Activated CD4-positive, alpha-beta T cell treated with anti-CD3 and anti-CD28 coated beads for 36 hours (primary cell): ENCODE data around the gene PRKCA. TPM values are rescaled to one million over a fixed set of nuclear protein-coding genes. Genes with fewer than 3 reads are reported as not detected.
A peak's percentile ranks its signal among the peaks of the same experiment; 100 is the strongest.

ENCODE experiments used
- ATAC-seq: fragments of 200-7000 bp; cut with Tn5 transposase; one replicate; pipeline ENCODE4 v1.10.0; 2021; ENCODE audit warnings: mild to moderate bottlenecking, moderate library complexity
- CTCF ChIA-PET: fragments of 350-600 bp; sonication (Branson Sonifier 250); formaldehyde crosslinking; loops from one replicate; lab custom pipeline; 2021; ENCODE audit warnings: antibody characterized with exemption; lab: Charles Lee
- POLR2A ChIA-PET: fragments of 350-600 bp; sonication (Branson Sonifier 250); formaldehyde crosslinking; loops from one replicate; lab custom pipeline; 2021; ENCODE audit warnings: antibody characterized with exemption, inconsistent platforms; lab: Charles Lee
- DNase-seq: peaks from one replicate; pipeline ENCODE4 v3.0.0-alpha.2; 2020
- H3K27ac Mint-ChIP-seq: one replicate; pipeline ENCODE4 v1.8.0; 2021; ENCODE audit warnings: mixed read lengths
- H3K27me3 Mint-ChIP-seq: one replicate; pipeline ENCODE4 v1.8.0; 2021; ENCODE audit warnings: mixed read lengths
- H3K36me3 Mint-ChIP-seq: one replicate; pipeline ENCODE4 v1.8.0; 2021; ENCODE audit warnings: low read depth, mixed read lengths
- H3K4me1 Mint-ChIP-seq: one replicate; pipeline ENCODE4 v1.8.0; 2021; ENCODE audit warnings: mixed read lengths
- H3K4me3 Mint-ChIP-seq: one replicate; pipeline ENCODE4 v1.8.0; 2021; ENCODE audit warnings: mild to moderate bottlenecking, moderate library complexity, mixed read lengths
- H3K9me3 Mint-ChIP-seq: one replicate; pipeline ENCODE4 v1.8.0; 2021; ENCODE audit warnings: low read depth, mixed read lengths
- intact Hi-C, 2 experiments: fragments of 100-400 bp; cut with DNase I in 1 of 2; cut with micrococcal nuclease in 1 of 2; formaldehyde crosslinking; loops; one replicate each; pipeline versions ENCODE4 v1.14.2 to v1.15.1; 2022 to 2024; cut with DNase I, micrococcal nuclease
- total RNA-seq, 2 experiments: library from RNA; stranded (reverse); gene quantifications; one replicate each; pipeline ENCODE4 v1.2.3, GENCODE V29; 2021

Gene PRKCA
- total RNA-seq, 2 experiments from 2014 or later = 73.3 to 77.0 TPM

- DNase-seq = no peak
- ChIA-PET CTCF (interaction anchor here (0.6 to 1.7 kb wide), 4 partner anchors 11 to 161 kb away, joined by 3 to 8 read pairs (median 3); no protein-coding TSS in a partner anchor), POLR2A (interaction anchor here (1.0 kb wide), 1 partner anchor 8 kb away, joined by 3 read pairs; no protein-coding TSS in a partner anchor)
- Mint-ChIP-seq H3K4me1 (peaks cover 67% of the 10 kb centered on the region), H3K9me3 (no peaks in the 10 kb centered on the region), H3K27me3 (no peaks in the 10 kb centered on the region), H3K36me3 (peaks cover 75% of the 10 kb centered on the region), H3K4me3 (peak overlapping the region; percentile 97), H3K27ac (peak overlapping the region; percentile 100)
- intact Hi-C loops = loop anchor here (2.0 to 10.0 kb wide), 10 partner anchors 22 to 1948 kb away; partner anchors contain the start of genes GNA13 (in 1 of the 2) and PSMD12 (in 1 of the 2)
- ATAC-seq = no peak
Observed at GRCh38 chr17:66307257-66307656, 4.8 kb downstream of the PRKCA start.

GRCh38 chr17:66308856-66309255 is 6.4 kb downstream of the PRKCA start:
- no peak for ATAC-seq
- Mint-ChIP-seq H3K4me3 (peak overlapping the region; percentile 30), H3K27me3 (no peaks in the 10 kb centered on the region), H3K27ac (peak overlapping the region; percentile 100), H3K4me1 (peaks cover 83% of the 10 kb centered on the region), H3K36me3 (peaks cover 75% of the 10 kb centered on the region), H3K9me3 (no peaks in the 10 kb centered on the region)
- ChIA-PET POLR2A (no interaction called here), CTCF (interaction anchor here (1.1 kb wide), 1 partner anchor 14 kb away, joined by 3 read pairs; no protein-coding TSS in a partner anchor)
- intact Hi-C loops = loop anchor here (5.0 to 10.0 kb wide), 6 partner anchors 113 to 1946 kb away; partner anchors contain the start of genes GNA13 (in 1 of the 2) and PSMD12 (in 1 of the 2)
- no peak for DNase-seq

GRCh38 chr17:66309793-66310192 is 7.4 kb downstream of the PRKCA start:
- Mint-ChIP-seq H3K4me1 (peaks cover 87% of the 10 kb centered on the region), H3K9me3 (no peaks in the 10 kb centered on the region), H3K36me3 (peaks cover 65% of the 10 kb centered on the region), H3K4me3 (peak overlapping the region; percentile 30), H3K27me3 (no peaks in the 10 kb centered on the region), H3K27ac (peak overlapping the region; percentile 100)
- POLR2A ChIA-PET = interaction anchor here (0.7 to 1.5 kb wide), 9 partner anchors 21 to 312 kb away, joined by 3 to 7 read pairs (median 4); no protein-coding TSS in a partner anchor
- peak; percentile 36 for DNase-seq
- ATAC-seq = peak; percentile 47
- intact Hi-C loops = loop anchor here (1.0 to 10.0 kb wide), 10 partner anchors 38 to 1945 kb away; partner anchors contain the start of genes GNA13 (in 1 of the 2) and PSMD12 (in 1 of the 2)
- CTCF ChIA-PET = interaction anchor here (0.7 to 1.5 kb wide), 9 partner anchors 13 to 1883 kb away, joined by 3 to 6 read pairs (median 3); no protein-coding TSS in a partner anchor

GRCh38 chr17:66310528-66311148 is 8.2 kb downstream of the PRKCA start:
- intact Hi-C loops = loop anchor here (1.0 to 5.0 kb wide), 4 partner anchors 37 to 157 kb away; no protein-coding TSS in a partner anchor
- Mint-ChIP-seq H3K27ac (peak overlapping the region; percentile 100), H3K4me3 (peak overlapping the region; percentile 5), H3K27me3 (no peaks in the 10 kb centered on the region), H3K4me1 (peaks cover 93% of the 10 kb centered on the region), H3K9me3 (no peaks in the 10 kb centered on the region), H3K36me3 (peaks cover 61% of the 10 kb centered on the region)
- DNase-seq = peak; percentile 69
- ChIA-PET POLR2A (interaction anchor here (0.5 to 1.5 kb wide), 11 partner anchors 20 to 311 kb away, joined by 3 to 7 read pairs (median 4); no protein-coding TSS in a partner anchor), CTCF (interaction anchor here (0.7 to 1.5 kb wide), 12 partner anchors 33 to 1882 kb away, joined by 3 to 6 read pairs (median 3); no protein-coding TSS in a partner anchor)
- ATAC-seq = peak; percentile 50

GRCh38 chr17:66312912-66313311 is 10.5 kb downstream of the PRKCA start:
- peak overlapping the region; percentile 43 for H3K4me3 Mint-ChIP-seq

GRCh38 chr17:66313325-66313724 is 10.9 kb downstream of the PRKCA start:
- ATAC-seq (no peak), DNase-seq (no peak)
- peak overlapping the region; percentile 23 for H3K4me3 Mint-ChIP-seq
- POLR2A ChIA-PET = interaction anchor here (1.0 to 1.4 kb wide), 2 partner anchors 9 to 68 kb away, joined by 4 to 8 read pairs; no protein-coding TSS in a partner anchor
- intact Hi-C loops = loop anchor here in 1 of 2 experiments (5.0 kb wide), 1 partner anchor 34 kb away; no protein-coding TSS in a partner anchor
- CTCF ChIA-PET = interaction anchor here (0.7 to 3.3 kb wide), 11 partner anchors 9 to 266 kb away, joined by 3 to 15 read pairs (median 3); no protein-coding TSS in a partner anchor
- H3K4me1 Mint-ChIP-seq = peaks cover 96% of the 10 kb centered on the region
- peak overlapping the region; percentile 87 for H3K27ac Mint-ChIP-seq
- H3K36me3 Mint-ChIP-seq = peaks cover 62% of the 10 kb centered on the region
- no peaks in the 10 kb centered on the region for H3K27me3 Mint-ChIP-seq
- H3K9me3 Mint-ChIP-seq = peaks cover 1% of the 10 kb centered on the region

More at GRCh38 chr17:66312912-66313311, 10.5 kb downstream of the PRKCA start:
- intact Hi-C loops = loop anchor here in 1 of 2 experiments (5.0 kb wide), 1 partner anchor 34 kb away; no protein-coding TSS in a partner anchor
- DNase-seq (no peak), ATAC-seq (no peak)
- peak overlapping the region; percentile 87 for H3K27ac Mint-ChIP-seq
- no peaks in the 10 kb centered on the region for H3K27me3 Mint-ChIP-seq
- POLR2A ChIA-PET = interaction anchor here (1.0 to 1.4 kb wide), 2 partner anchors 9 to 69 kb away, joined by 4 to 8 read pairs; no protein-coding TSS in a partner anchor
- peaks cover 62% of the 10 kb centered on the region for H3K36me3 Mint-ChIP-seq
- peaks cover 96% of the 10 kb centered on the region for H3K4me1 Mint-ChIP-seq
- no peaks in the 10 kb centered on the region for H3K9me3 Mint-ChIP-seq
- CTCF ChIA-PET = interaction anchor here (0.5 to 3.3 kb wide), 10 partner anchors 9 to 266 kb away, joined by 3 to 15 read pairs (median 3); no protein-coding TSS in a partner anchor

- DNase-seq = peak; percentile 72
Observed at GRCh38 chr17:66313995-66314659, 11.7 kb downstream of the PRKCA start.

GRCh38 chr17:66317629-66318028 is 15.2 kb downstream of the PRKCA start:
- peaks cover 10% of the 10 kb centered on the region for H3K9me3 Mint-ChIP-seq
- H3K4me3 Mint-ChIP-seq = peak overlapping the region; percentile 35
- CTCF ChIA-PET = interaction anchor here (0.5 to 2.5 kb wide), 4 partner anchors 10 to 231 kb away, joined by 3 to 17 read pairs (median 4); no protein-coding TSS in a partner anchor
- POLR2A ChIA-PET = no interaction called here
- peak overlapping the region; percentile 92 for H3K27ac Mint-ChIP-seq
- DNase-seq (no peak), ATAC-seq (no peak)
- H3K27me3 Mint-ChIP-seq = no peaks in the 10 kb centered on the region
- H3K4me1 Mint-ChIP-seq = peaks cover 60% of the 10 kb centered on the region
- H3K36me3 Mint-ChIP-seq = peaks cover 48% of the 10 kb centered on the region
- intact Hi-C loops = no loop called here

More at GRCh38 chr17:66313995-66314659, 11.7 kb downstream of the PRKCA start:
- Mint-ChIP-seq H3K4me1 (peaks cover 92% of the 10 kb centered on the region), H3K9me3 (peaks cover 2% of the 10 kb centered on the region), H3K27me3 (no peaks in the 10 kb centered on the region), H3K4me3 (peak overlapping the region; percentile 19), H3K36me3 (peaks cover 58% of the 10 kb centered on the region), H3K27ac (peak overlapping the region; percentile 87)
- intact Hi-C loops = loop anchor here (1.0 to 5.0 kb wide), 5 partner anchors 8 to 233 kb away; no protein-coding TSS in a partner anchor
- ChIA-PET CTCF (interaction anchor here (0.6 to 3.3 kb wide), 12 partner anchors 10 to 265 kb away, joined by 3 to 15 read pairs (median 3); no protein-coding TSS in a partner anchor), POLR2A (interaction anchor here (0.7 to 1.4 kb wide), 3 partner anchors 10 to 124 kb away, joined by 4 to 8 read pairs (median 5); no protein-coding TSS in a partner anchor)
- peak; percentile 47 for ATAC-seq

GRCh38 chr17:66319226-66319625 is 16.8 kb downstream of the PRKCA start:
- Mint-ChIP-seq H3K36me3 (peaks cover 62% of the 10 kb centered on the region), H3K27me3 (no peaks in the 10 kb centered on the region), H3K27ac (no peak overlapping the region), H3K9me3 (peaks cover 13% of the 10 kb centered on the region), H3K4me1 (peaks cover 58% of the 10 kb centered on the region), H3K4me3 (no peak overlapping the region)
- CTCF ChIA-PET = interaction anchor here (0.6 kb wide), 1 partner anchor 66 kb away, joined by 3 read pairs; no protein-coding TSS in a partner anchor
- intact Hi-C loops = no loop called here
- no peak for DNase-seq
- POLR2A ChIA-PET = no interaction called here
- ATAC-seq = no peak

GRCh38 chr17:66322764-66323163 is 20.4 kb downstream of the PRKCA start:
- ATAC-seq = no peak
- peak overlapping the region; percentile 4 for H3K27ac Mint-ChIP-seq
- no peak for DNase-seq
- intact Hi-C loops = no loop called here
- H3K36me3 Mint-ChIP-seq = peaks cover 65% of the 10 kb centered on the region
- POLR2A ChIA-PET = no interaction called here
- H3K27me3 Mint-ChIP-seq = no peaks in the 10 kb centered on the region
- H3K4me1 Mint-ChIP-seq = peaks cover 56% of the 10 kb centered on the region
- H3K4me3 Mint-ChIP-seq = no peak overlapping the region
- CTCF ChIA-PET = interaction anchor here (1.0 kb wide), 1 partner anchor 14 kb away, joined by 3 read pairs; no protein-coding TSS in a partner anchor
- H3K9me3 Mint-ChIP-seq = peaks cover 13% of the 10 kb centered on the region
